HG03460 (cell line): ENCODE results near the gene GIT1.

ENCODE experiments used
- ATAC-seq: cut with Tn5 transposase; IDR thresholded peaks from one replicate; pipeline ENCODE4 v1.9.1; 2021; ENCODE audit not compliant: unreplicated experiment

The GIT1 gene

GRCh38 chr17:29533976-29534375 is 55.5 kb downstream of the GIT1 start:
- no peak for ATAC-seq

- ATAC-seq = no peak
Measured at GRCh38 chr17:29526322-29526721, 63.1 kb downstream of the GIT1 start.

- ATAC-seq = no peak
Measured at GRCh38 chr17:29524692-29525091, 64.8 kb downstream of the GIT1 start.
